GM21381 (cell line): ENCODE data around the gene PCED1A.

Experiments used
- ATAC-seq: cut with Tn5 transposase; IDR thresholded peaks from one replicate; pipeline ENCODE4 v1.9.1; 2021; ENCODE audit warnings: mild to moderate bottlenecking, moderate library complexity; ENCODE audit not compliant: unreplicated experiment

The PCED1A gene

DNA sequence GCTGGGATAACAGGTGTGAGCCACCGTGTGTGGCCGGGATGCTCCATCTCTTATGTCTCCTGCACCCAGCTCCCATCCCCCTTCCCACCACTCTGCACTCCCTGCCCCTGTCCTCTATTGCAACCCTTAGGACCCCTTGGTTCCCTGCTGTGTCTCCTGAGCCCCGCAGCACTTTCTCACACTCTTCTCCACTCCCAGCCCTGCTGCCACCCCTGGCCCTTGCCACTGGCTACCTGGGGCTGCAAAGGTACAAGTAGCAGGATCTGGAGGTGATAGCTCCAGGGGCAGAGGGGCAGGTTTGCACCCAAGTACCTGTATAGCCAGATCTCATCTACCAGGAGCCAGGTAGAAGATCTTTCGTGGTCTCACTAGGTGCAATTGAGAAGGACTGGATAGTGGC, 33.4 kb downstream of the PCED1A start:
- no peak for ATAC-seq

DNA sequence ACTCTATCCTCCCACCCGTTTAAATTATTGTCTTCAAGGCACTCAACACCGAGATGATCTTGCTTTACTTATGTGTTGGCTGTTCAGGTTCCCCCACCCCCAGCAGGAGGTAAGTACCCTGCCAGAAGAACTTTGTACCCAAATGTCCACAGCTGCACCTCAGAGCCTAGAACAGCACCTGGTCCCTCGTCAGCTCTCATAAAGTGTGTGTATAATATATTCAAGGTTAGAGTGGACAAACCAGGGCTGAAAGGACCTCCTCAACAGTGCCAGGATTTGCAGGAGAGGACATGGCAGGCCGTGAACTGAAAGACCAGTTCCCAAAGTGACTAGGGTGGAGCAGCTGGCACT, 34.1 kb downstream of the PCED1A start:
- no peak for ATAC-seq

DNA sequence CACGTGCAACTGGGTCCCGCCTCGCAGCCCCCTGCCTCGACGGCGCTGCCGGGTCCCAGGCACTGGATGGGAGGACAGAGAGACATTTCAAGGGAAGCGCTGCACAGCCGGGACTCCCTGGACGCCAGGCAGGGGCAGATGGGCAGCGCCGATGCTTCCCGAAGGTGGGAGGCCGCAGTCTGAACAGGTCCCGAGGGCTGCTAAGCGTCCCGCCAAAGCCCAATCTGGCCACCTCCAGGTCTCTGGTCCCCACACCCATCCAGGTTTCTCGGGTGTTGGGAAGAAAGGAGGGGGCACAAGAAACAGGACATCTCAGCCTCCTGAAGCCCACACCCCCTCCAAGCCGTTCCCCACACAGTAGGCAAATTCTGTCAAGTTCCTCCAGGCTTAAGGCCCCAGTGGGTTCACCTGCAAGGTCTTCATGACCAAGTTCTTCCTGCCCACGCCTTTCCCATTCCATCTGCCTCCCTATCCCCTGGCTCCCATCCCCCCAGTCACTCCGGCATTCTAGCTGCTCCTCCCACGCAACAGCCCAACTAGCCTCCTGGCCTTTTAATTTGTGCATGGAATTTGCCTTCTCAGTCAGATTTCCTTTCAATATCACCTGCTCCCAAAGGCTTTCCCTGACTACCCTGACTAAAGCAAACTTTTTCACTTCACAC, 34.6 kb downstream of the PCED1A start:
- ATAC-seq, result no peak

DNA sequence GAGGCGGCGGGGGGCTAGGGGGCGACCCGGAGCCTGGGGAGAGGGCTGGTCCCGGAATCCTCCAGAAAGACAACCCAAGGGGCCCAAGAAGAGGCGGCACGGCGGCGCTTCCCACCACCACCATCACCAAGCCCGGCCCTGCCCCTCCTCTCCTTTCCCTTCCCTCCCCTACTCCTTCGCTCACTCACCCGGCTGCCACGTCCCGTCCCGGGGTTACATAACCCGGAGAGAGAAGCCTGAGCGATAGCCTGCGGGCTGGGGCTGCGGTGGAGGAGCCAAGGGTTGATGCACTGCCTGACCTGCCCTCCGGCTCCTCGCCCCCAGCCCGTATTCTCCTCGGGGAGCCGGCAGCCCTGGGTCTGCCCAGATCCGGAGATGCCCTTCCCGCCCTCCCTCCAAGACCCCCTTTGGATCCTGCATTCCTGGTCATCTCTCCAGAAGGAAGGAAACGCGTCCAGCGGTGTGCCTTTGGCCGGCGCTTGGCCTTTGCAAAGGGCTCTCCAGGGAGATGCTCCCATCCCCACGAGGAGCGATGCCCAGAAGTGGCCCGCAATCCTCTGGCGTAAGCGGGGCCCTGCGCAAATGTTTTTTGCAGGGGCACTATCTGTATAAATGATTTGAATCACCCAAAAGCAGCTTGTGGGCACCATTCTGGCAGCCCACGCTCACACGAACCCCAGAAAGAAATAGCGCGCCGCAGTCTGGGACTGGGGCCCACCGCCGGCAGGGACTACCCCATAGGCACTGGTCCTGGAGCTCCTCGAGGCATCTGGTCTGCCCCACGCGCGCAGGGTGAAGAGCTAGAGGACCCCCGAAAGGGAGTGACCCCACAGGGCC, 35.4 kb downstream of the PCED1A start:
- ATAC-seq, result no peak

DNA sequence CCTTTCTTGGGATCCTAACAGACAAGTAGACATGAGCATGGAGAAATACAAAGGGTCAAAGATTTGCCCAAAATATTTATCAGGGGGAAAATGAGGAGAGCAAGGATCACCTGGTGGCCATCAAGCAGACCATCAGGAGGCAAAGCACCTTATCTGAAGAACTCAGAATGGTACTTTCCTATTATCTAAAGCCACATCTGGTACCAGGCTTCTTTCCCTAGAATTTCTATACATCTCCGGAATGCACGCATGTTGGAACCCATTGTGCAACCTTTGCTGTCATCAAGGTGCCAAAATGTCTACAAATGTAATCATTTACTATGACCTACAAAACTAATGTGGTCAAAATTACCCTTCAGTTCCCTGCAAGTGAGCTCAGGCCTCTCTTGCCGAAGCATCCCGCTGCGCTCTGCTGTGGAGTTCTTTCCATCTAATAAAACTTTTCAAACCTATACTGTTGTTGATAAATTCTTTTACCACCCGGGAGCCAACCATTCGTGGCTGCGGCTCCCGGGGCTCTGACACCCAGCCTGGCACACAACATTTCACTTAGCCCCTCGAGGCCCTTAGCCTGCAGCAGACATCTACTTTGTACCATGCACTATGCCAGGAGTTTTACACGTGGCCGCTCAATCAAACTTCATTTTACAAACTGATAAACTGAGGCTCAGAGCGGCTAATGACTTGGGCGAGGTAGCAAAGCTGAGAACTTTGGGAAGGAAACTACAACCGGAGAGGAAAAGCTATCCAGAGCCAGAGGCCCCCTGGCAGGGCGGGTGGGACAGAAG, 36.2 kb downstream of the PCED1A start:
- no peak for ATAC-seq

DNA sequence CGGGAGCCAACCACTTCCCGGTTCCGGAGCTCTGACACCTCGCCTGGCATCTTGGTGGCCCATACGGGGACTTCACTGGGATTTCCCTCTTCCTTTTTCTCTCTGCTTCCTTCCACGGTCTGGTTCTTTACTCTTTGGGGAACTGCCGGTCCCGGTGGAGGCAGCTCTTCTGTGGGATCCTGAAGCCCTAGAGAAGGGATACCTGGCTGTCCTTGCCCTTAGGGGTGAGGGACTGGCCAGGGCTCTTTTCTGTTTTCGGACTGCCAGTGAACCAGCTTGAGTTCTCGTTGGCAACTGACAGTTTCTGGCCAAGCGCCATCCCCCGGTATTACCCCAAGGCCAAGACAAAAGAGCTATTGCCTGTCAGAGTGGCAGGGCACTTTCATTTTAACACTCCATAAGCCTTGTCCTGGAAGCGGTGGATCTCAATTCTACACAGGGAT, 39.1 kb downstream of the PCED1A start:
- ATAC-seq, result no peak

DNA sequence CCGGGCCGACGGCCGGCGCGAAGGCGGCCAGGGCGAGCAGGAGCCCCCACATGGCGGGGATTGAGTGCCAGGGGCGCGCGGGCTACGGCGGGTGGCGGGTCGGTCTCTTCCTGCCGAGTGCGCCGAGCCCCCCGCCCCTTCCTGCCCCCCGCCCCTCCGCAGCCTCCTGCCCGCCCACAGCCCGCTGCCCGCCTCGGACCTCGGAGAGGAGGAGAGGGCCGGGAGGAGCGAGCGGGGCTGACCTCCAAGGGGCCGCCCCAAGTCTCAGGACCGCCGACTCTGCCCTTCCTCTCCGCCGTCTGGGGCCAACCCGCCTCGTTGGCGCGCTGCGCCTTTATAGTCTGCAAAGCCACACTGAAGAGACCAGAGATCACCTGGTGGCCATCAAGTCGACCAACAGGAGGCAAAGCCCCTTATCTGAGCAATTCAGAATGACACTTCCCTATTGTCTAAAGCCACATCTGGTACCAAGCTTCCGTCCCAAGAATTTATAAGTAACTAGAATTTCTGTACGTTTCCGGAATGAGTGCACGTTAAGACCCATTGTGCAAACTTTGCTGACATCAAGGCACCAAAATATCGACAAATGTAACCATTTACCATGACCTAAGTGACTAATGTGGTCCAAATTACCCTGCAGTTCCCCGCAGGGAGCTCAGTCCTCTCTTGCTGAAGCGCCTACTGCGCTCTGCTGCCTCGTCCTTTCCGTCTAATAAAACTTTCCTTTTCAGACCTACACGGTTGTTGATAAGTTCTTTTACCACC, 39.8 kb downstream of the PCED1A start, which contains the start of gene CPXM1:
CPXM1 (minus strand) TSS at position 107 of the 765 bp plus-strand sequence; CDS start at position 52, 55 bp downstream.
- ATAC-seq, result peak; percentile 56

DNA sequence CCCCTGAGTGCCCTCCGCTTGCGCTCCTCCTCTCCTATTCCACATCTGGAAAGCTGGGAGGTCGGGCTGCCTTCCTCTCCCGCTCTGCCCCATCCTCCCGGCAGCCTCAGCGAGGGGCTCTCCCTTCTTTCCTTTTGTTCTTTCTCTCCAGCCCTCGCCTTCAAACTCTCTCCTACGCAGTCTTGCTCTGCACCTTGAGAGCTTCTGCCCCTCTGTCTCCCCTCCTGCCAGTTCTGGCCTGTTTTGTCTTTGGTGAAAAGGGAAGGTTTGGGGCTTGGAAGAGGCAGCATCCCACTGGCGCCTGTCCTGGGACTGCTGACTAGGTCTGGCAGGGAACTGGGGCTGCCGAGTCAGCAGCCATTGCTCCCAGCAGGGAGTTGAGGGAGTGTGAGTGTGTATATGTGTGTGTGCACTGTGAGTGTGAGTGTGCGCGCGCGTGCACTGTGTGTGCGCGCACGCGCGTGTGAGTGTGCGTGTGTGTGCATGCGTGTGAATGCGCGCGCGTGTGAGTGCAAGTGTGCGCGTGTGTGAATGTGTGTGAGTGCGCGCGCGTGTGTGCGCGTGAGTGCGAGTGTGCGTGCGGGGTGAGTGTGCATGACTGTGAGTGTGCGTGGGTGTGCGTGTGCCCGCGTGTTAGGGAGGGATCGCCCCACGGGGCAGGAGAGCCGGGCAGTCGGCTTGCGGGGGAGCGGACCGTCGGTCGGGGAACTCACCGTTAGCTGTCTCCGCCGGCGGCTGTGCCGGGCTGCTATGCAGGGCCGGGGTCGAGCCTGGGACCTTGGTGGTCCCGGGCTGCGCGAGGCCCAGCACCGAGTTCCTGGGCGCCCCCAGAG, 40.6 kb downstream of the PCED1A start:
- ATAC-seq, result peak; percentile 23

DNA sequence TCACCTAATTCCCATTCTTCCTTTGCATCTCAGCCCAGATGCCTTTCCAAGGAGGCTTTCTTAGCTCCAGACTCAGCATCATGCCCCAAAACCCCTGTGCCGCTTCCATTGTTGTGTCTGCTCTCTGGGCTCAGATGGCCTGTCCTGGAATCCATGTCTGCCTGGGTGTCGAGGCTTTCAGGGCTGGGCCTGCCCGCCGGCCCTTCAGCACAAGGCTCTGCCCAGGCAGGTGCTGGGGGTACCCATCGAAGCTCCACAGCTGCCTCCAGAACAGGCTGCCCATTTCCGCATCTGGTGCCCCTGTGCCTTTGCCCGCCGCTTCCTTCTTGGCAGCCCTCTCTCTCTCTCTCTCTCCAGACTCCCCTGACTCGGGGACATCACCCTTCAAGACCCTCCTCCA, 41.2 kb downstream of the PCED1A start:
- ATAC-seq, result no peak

DNA sequence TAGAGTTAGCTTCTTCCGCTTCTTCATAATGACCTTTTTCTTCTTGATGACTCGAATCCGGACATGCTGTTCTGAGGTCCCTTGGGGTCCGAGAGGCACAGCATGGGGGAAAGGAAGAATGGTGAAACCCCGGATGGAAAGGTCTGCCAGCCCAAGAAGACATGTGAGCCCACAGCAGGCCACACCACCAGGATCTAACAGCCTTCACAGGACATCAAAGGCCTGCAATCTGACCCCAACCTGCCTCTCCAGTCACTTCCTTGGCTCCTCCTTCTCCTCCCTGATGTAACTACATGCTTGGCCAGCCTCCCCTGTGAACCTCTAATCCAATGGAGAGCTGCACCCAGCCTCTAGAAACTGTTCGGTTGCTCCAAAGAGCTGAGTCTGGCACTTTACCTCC, 41.6 kb downstream of the PCED1A start:
- no peak for ATAC-seq

DNA sequence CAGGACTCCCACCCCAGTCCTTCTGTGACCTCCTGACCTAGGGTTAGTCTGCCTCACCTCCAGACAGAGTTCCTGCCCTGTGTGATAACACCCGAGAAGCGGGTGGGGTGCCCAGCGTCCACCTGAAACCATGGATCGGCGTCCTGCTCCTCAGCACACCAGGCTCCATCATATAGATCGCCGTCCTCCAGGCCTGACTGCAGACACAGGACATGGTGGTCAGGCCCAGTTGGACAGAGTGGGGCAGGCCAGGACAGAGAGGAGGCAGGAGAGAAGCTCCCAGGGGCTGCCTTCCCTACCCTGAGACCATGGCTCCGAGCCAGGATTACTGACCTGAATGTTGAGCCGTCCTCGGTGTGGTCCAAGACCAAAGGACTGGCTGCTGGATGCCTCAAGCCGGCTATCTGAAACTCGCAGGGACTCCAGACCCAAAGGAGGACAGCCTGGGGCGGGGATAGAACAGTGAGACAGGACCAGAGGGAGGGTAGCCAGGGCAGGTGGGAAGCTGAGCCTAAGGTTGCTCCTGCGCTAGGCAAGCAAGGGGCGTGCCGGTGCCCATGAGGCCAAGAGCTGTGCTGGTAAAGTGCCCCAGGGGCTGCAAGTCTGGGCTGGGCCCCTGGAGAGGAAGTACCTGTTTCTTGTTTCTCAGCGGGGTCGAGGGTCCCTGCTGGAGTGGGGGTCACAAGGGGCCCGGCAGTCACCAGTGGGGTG, 42.2 kb downstream of the PCED1A start:
- ATAC-seq, result no peak

DNA sequence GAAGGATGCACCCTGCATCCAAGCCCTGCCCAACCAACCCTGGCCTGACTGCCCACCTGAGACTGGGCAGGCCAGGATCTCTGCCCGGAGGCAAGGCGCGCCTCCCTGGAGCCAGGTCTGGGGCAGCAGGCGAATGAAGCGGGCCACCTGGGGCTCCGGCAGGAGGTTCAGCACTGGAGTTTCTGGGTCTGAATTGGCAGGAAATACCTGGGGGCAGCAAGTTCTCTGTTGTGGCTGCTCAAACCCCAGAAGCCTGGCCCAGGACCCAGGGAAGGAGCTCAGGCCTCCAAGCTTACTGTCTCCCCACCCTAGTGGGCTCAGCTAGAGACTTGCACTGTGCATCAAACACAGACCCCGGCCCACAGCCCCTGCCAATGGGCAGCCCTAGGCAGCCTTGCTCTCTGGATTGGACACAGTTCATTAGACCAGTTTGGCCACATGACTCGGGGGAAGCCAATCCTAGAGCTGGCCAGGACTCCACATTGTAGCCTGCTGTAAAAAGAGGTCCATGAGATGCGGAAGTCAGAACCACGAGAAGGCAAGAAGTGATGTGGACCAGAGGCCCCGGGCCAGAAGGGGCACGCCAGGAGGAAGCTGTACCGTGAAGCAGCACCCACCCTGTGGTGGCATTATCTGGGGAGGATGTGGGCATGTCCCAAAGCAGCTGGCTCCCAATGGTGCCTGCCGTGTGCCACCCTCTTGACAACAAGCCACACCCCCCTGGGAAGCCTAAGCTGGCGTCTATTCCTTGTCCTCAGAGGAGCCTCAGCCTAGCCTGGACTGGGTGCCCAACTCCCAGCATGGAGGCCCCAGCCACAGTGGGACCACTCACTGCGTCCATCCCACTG, 43.1 kb downstream of the PCED1A start:
- no peak for ATAC-seq

DNA sequence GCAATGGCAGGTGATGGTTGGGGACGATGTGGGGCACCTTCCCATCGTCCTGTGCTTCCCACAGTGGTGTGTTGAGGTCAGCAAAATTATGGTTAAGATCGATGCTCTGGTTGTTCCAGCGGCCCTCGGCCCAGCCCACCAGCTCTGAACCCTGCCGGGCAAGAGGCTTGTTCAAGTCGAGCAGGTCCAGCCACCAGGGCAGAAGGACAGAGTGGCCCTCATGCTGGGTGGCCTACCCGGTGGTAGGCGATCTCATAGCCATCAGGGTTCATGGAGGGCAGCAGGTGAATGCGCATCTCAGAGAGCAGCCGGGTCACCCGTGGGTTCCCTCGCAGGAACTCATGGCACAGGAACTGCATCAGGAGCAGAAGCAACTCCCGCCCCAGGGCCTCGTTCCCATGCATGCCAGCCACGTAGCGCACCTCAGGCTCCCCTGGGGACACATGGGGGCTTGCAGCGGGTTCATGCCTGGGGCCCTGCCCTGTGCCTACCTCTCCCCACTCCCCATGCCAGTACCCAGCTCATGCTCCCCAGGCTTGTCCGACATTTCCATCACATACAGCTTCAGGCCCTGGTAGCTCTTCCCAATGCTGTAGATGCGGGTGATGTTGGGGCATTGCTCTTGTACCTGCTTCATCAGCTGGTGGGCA, 44.3 kb downstream of the PCED1A start:
- no peak for ATAC-seq

DNA sequence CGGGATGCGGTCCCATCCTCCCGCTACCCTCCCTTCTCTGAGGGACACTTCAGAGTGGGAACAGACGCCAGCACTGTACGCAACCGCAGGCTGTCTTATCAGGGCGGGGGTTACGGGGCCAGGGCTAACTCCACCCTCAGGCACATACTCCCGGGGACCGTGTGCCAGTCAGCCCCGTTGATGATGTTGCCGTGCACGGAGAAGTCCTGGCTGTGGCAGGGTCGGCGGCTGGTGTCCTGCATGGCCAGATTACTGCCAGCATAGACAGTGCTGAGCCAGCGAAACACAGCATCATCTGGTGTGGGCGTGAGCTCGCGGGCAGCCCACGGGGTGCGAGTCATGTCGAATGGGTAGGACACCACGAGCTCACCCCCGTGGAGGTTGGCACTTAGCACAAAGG, 45.0 kb downstream of the PCED1A start:
- no peak for ATAC-seq

DNA sequence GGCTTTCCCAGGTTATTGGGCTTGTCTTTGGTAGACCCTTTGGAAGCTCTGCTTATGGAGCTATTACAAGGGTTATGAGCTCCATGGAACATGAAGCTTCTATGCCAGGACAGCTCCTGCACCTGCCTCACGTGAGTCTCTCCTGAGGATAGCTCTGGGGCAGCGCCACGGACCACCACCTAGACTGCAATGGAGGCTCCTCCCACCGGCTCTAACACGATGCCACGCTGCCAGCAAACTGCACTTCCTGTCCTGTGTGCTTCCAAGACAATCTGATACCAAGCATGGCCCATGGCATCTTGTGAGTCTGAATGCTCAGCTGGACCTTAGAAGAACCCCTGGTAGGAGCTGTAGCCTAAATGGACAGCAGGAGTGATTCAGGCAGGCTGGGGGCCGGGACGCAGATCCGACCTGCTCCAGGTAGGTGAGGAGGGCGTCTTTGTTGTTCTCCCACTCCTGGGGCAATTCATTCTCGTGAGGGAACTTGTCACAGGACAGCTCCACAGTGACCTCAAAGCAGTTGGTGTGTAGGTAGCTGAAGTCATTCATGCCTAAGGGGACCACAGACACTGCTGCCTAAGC, 45.5 kb downstream of the PCED1A start:
- ATAC-seq, result no peak

DNA sequence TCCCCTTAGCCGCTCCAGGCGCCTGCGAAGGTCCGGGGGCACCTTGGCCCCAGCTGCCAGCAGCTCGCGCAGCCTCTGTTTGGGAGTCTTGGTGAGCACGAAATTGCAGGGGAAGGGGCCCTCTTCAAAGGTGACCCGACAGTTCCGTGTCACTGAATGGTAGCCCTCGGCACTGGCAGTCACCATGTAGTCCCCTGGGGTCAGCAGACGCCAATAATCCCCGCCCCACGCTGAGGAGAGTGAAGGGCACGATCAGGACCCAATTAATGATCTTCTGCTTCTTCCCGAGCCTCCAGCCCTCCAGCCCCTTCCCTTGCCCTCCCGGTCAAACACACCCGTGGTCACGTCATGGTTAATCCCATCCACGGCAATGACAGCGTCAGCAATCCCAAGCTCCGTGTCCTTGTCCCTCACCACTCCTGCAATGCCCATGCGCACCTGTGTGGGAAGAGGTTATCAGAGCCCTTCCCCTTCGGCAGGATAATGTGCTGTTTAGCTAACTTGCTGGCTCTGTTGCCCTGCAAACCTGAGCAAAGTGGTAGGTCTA, 46.2 kb downstream of the PCED1A start:
- ATAC-seq, result no peak

DNA sequence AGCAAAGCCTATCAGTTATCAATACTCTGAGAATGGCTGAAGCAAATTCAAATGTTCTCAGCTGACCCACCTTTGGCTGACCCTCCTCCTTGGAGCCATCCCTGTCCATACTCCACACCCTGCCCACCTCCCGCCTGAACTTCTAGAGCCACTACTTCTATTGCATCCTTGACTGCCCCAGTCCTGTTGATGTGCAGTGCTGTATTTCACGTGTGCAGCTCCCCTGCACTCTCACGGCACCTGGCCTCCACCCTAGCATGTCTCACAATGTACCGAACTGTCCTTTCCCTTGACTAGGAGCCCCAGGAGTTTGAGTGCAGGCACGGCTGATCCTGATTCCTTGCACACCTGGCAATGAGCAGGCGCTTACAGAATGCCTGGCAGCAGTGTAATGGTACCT, 47.0 kb downstream of the PCED1A start:
- ATAC-seq, result no peak
